Pericardium fibroblast (primary cell): ENCODE measurements around the gene TMEM248. TPM values are rescaled to one million over a fixed set of nuclear protein-coding genes. Genes with fewer than 3 reads are reported as not detected.

Source experiments
- total RNA-seq: library from RNA; depleted of rRNA; stranded (reverse); fragments of >200 nt; gene quantifications from 2 replicates; pipeline ENCODE4 v1.2.3, GENCODE V29; 2015

TMEM248 gene
- total RNA-seq = 91.2 and 127 TPM in 2 replicates

GRCh38 chr7:66920769-66921395, at the start of gene TMEM248:
Gene TMEM248 (plus strand): TSS chr7:66921225. CDS start chr7:66941866, 20,641 bp downstream.

GRCh38 chr7:66995050-66995776, 74.2 kb downstream of the TMEM248 start, which contains the start of gene SBDS:
Gene SBDS (minus strand): TSS chr7:66995586. CDS start chr7:66995417, 169 bp downstream.

GRCh38 chr7:66996444-66997191, 75.6 kb downstream of the TMEM248 start, which contains the start of gene TYW1:
Gene TYW1 (plus strand): TSS chr7:66996833. CDS start chr7:66996979, 146 bp downstream.

Other genes starting within 250 kb of the TMEM248 start
- 24.7 and 29.4 TPM in 2 replicates for gene RABGEF1, start 180.5 kb upstream of the TMEM248 start, total RNA-seq
- 72.1 and 110 TPM in 2 replicates for gene SBDS, start 74.4 kb downstream of the TMEM248 start, total RNA-seq
- gene TYW1, start 75.6 kb downstream of the TMEM248 start, total RNA-seq = 9.7 and 11.7 TPM in 2 replicates